GM19043 (cell line): ENCODE measurements around the gene ITPK1.

ENCODE experiments used
- ATAC-seq: cut with Tn5 transposase; IDR thresholded peaks from one replicate; pipeline ENCODE4 v1.9.1; 2021; ENCODE audit warnings: low read depth; ENCODE audit not compliant: unreplicated experiment

The ITPK1 gene

GRCh38 chr14:92916201-92916600 is 199.5 kb downstream of the ITPK1 start:
- ATAC-seq: no peak

- no peak for ATAC-seq
Measured at GRCh38 chr14:92914087-92914656, 201.6 kb downstream of the ITPK1 start.

GRCh38 chr14:92907316-92907911 is 208.3 kb downstream of the ITPK1 start:
- no peak for ATAC-seq

- ATAC-seq: no peak
Measured at GRCh38 chr14:92906823-92907222, 208.9 kb downstream of the ITPK1 start.

- ATAC-seq: no peak
Measured at GRCh38 chr14:92906420-92906819, 209.3 kb downstream of the ITPK1 start.

GRCh38 chr14:92905667-92906066 is 210.1 kb downstream of the ITPK1 start:
- no peak for ATAC-seq

GRCh38 chr14:92903359-92903758 is 212.4 kb downstream of the ITPK1 start:
- ATAC-seq: no peak

- no peak for ATAC-seq
Measured at GRCh38 chr14:92902726-92903125, 213.0 kb downstream of the ITPK1 start.

GRCh38 chr14:92902191-92902590 is 213.5 kb downstream of the ITPK1 start:
- no peak for ATAC-seq

GRCh38 chr14:92900660-92901059 is 215.1 kb downstream of the ITPK1 start:
- no peak for ATAC-seq

- ATAC-seq: no peak
Measured at GRCh38 chr14:92898566-92899131, 217.1 kb downstream of the ITPK1 start.

GRCh38 chr14:92897922-92898565 is 217.7 kb downstream of the ITPK1 start:
- ATAC-seq: no peak

GRCh38 chr14:92895352-92895878 is 220.3 kb downstream of the ITPK1 start:
- ATAC-seq: no peak

GRCh38 chr14:92892589-92892988 is 223.1 kb downstream of the ITPK1 start:
- ATAC-seq: no peak

GRCh38 chr14:92890830-92891588 is 224.7 kb downstream of the ITPK1 start:
- no peak for ATAC-seq

GRCh38 chr14:92888896-92889295 is 226.8 kb downstream of the ITPK1 start:
- ATAC-seq: no peak

- no peak for ATAC-seq
Measured at GRCh38 chr14:92887157-92887556, 228.6 kb downstream of the ITPK1 start.
